ENCODE results near the gene ATP6V0C.
A peak's percentile ranks its signal among the peaks of the same experiment; 100 is the strongest.
"Not testable (repeated sequence)": the region's sequence is repeated elsewhere in the genome, so short reads cannot be mapped to it uniquely, and the experiment has no call there.

ATP6V0C gene

GRCh38 chr16:2560798-2561133, 47.0 kb downstream of the ATP6V0C start:
- not testable (repeated sequence) for H3K79me2 ChIP-seq (ENCODE audit: insufficient read depth, low read length); H3F3A ChIP-seq (ENCODE audit: insufficient read depth, low read length); H3K4me3 ChIP-seq (ENCODE audit: low read depth, low read length, poor library complexity, severe bottlenecking)

GRCh38 chr16:2567506-2567905, 53.8 kb downstream of the ATP6V0C start:
- H3K9ac ChIP-seq (ENCODE audit: low read length); H3F3A ChIP-seq (ENCODE audit: insufficient read depth, low read length); H3K4me1 ChIP-seq (ENCODE audit: insufficient read depth, low read length, severe bottlenecking); H3K27ac ChIP-seq (ENCODE audit: low read depth, low read length, poor library complexity, severe bottlenecking); H3K9me2 ChIP-seq (ENCODE audit: low read depth, low read length); H3K9me3 ChIP-seq (ENCODE audit: low read length); H3K4me2 ChIP-seq (ENCODE audit: low read length); H3K36me3 ChIP-seq (ENCODE audit: insufficient read depth, low read length); H3K27me3 ChIP-seq (ENCODE audit: insufficient read depth, low read length); H3K4me3 ChIP-seq (ENCODE audit: low read depth, low read length, poor library complexity, severe bottlenecking); H3K79me2 ChIP-seq (ENCODE audit: insufficient read depth, low read length); H4K20me1 ChIP-seq (ENCODE audit: insufficient read depth, low read length); H2AFZ ChIP-seq (ENCODE audit: low read length): not testable (repeated sequence)

More at GRCh38 chr16:2560798-2561133, 47.0 kb downstream of the ATP6V0C start:
- TF ChIP-seq, protein P1, sequence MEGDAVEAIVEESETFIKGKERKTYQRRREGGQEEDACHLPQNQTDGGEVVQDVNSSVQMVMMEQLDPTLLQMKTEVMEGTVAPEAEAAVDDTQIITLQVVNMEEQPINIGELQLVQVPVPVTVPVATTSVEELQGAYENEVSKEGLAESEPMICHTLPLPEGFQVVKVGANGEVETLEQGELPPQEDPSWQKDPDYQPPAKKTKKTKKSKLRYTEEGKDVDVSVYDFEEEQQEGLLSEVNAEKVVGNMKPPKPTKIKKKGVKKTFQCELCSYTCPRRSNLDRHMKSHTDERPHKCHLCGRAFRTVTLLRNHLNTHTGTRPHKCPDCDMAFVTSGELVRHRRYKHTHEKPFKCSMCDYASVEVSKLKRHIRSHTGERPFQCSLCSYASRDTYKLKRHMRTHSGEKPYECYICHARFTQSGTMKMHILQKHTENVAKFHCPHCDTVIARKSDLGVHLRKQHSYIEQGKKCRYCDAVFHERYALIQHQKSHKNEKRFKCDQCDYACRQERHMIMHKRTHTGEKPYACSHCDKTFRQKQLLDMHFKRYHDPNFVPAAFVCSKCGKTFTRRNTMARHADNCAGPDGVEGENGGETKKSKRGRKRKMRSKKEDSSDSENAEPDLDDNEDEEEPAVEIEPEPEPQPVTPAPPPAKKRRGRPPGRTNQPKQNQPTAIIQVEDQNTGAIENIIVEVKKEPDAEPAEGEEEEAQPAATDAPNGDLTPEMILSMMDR (IDR thresholded peaks at IDR 0.05; ENCODE audit: low read length) = 0 out of 2 replicates have a peak, but pooled peaks have one; percentile 7
- not testable (repeated sequence) for H3K27me3 ChIP-seq (ENCODE audit: insufficient read depth, low read length); H3K9me3 ChIP-seq (ENCODE audit: low read length); H3K27ac ChIP-seq (ENCODE audit: low read depth, low read length, poor library complexity, severe bottlenecking); H4K20me1 ChIP-seq (ENCODE audit: insufficient read depth, low read length); H3K9me2 ChIP-seq (ENCODE audit: low read depth, low read length); H3K4me2 ChIP-seq (ENCODE audit: low read length); H3K4me1 ChIP-seq (ENCODE audit: insufficient read depth, low read length, severe bottlenecking); H2AFZ ChIP-seq (ENCODE audit: low read length); H3K9ac ChIP-seq (ENCODE audit: low read length); H3K36me3 ChIP-seq (ENCODE audit: insufficient read depth, low read length)

DNA sequence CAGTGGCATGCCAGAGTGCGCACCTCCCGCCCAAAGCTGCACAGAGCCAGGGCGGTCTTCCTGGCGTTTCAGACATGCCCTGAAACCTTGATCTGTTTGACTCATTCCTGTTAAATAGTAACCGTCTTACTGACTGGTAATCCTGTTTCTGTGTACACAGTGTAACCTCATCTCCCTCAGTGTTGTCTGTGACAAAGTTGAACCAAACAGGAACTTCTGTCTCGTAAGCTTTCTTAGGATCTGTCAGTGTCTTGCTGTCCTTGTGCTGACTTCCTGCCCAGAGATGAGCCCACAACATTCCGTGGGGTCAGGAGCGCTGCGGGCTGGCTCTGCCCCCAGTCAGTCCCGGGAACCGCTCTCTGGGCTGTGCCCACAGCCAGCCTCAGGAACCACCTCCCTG, 54.8 kb downstream of the ATP6V0C start:
- H3K4me3 ChIP-seq (ENCODE audit: low read depth, low read length, poor library complexity, severe bottlenecking); H3K9ac ChIP-seq (ENCODE audit: low read length); H3K36me3 ChIP-seq (ENCODE audit: insufficient read depth, low read length); H3K79me2 ChIP-seq (ENCODE audit: insufficient read depth, low read length); H3F3A ChIP-seq (ENCODE audit: insufficient read depth, low read length); H3K4me1 ChIP-seq (ENCODE audit: insufficient read depth, low read length, severe bottlenecking); H3K27me3 ChIP-seq (ENCODE audit: insufficient read depth, low read length); H3K9me2 ChIP-seq (ENCODE audit: low read depth, low read length); H3K4me2 ChIP-seq (ENCODE audit: low read length); H2AFZ ChIP-seq (ENCODE audit: low read length); H3K9me3 ChIP-seq (ENCODE audit: low read length); H4K20me1 ChIP-seq (ENCODE audit: insufficient read depth, low read length); H3K27ac ChIP-seq (ENCODE audit: low read depth, low read length, poor library complexity, severe bottlenecking): not testable (repeated sequence)

Measured in OCI-LY1 (cell line).